Lower lobe of right lung (tissue), 2 donors: ENCODE data around the gene FBXW4. TPM values are rescaled to one million over a fixed set of nuclear protein-coding genes. Genes with fewer than 3 reads are reported as not detected.

Experiments used
- ATAC-seq, 2 donors: fragments of 200-7000 bp; cut with Tn5 transposase; one replicate each; pipeline ENCODE4 v1.9.1; 2020 to 2022; ENCODE audit warnings: mild to moderate bottlenecking in 2 of 2, moderate library complexity in 2 of 2
- DNase-seq: peaks from one replicate; pipeline ENCODE4 v3.0.0-alpha.2; 2020
- H3K27ac ChIP-seq: fragments of 200-600 bp; one replicate; pipeline ENCODE4 v1.8.0; 2022
- H3K27me3 ChIP-seq: fragments of 200-600 bp; one replicate; pipeline ENCODE4 v1.8.0; 2022; ENCODE audit warnings: low read depth
- H3K36me3 ChIP-seq: fragments of 200-600 bp; one replicate; pipeline ENCODE4 v1.8.0; 2022; ENCODE audit warnings: mild to moderate bottlenecking
- H3K4me1 ChIP-seq: fragments of 200-600 bp; one replicate; pipeline ENCODE4 v1.8.0; 2022
- H3K4me3 ChIP-seq: fragments of 200-600 bp; one replicate; pipeline ENCODE4 v1.8.0; 2022; ENCODE audit warnings: mild to moderate bottlenecking
- H3K9me3 ChIP-seq: fragments of 200-600 bp; one replicate; pipeline ENCODE4 v1.8.0; 2022
- CTCF ChIP-seq: fragments of 200-600 bp; IDR thresholded peaks from one replicate; pipeline ENCODE4 v1.8.0; 2022; ENCODE audit warnings: antibody characterized with exemption, mild to moderate bottlenecking
- intact Hi-C: fragments of 100-400 bp; cut with DNase I; formaldehyde crosslinking; loops from one replicate; pipeline ENCODE4 v1.11.0; 2022
- microRNA-seq: library from miRNA; unstranded; fragments of <30 nt; microRNA quantifications from one replicate; pipeline ENCODE4 v1.2.0, GENCODE V29; 2020; ENCODE audit warnings: borderline number of aligned reads
- total RNA-seq: library from RNA; stranded (reverse); fragmentation: NEBNext Ultra II Directional; extraction: Animal tissue kit (Norgen Biotek cat#: 25700); gene quantifications from one replicate; pipeline ENCODE4 v1.2.1, GENCODE V29; 2021
- donor health status: DM: no; HTN: yes; CAD: no; lungs with severe emphysema.

Gene FBXW4
- total RNA-seq, 1 donor from 2014 or later: 88.6 TPM

- DNase-seq (no peak), ATAC-seq (no peak)
- peaks cover 6% of the 10 kb centered on the region for H3K4me1 ChIP-seq
- no peaks in the 10 kb centered on the region for H3K36me3 ChIP-seq
- intact Hi-C loops: no loop called here
- no peaks in the 10 kb centered on the region for H3K9me3 ChIP-seq
- TF ChIP-seq CTCF: no peak
- peaks cover 52% of the 10 kb centered on the region for H3K27me3 ChIP-seq
- no peak overlapping the region for H3K27ac ChIP-seq
- H3K4me3 ChIP-seq: no peak overlapping the region
Measured at GRCh38 chr10:101563007-101563406, 132.0 kb downstream of the FBXW4 start.

- no peak overlapping the region for H3K4me3 ChIP-seq
- ATAC-seq: no peak
- no peak overlapping the region for H3K27ac ChIP-seq
- DNase-seq: no peak
- H3K36me3 ChIP-seq: no peaks in the 10 kb centered on the region
- H3K27me3 ChIP-seq: peaks cover 44% of the 10 kb centered on the region
- H3K9me3 ChIP-seq: no peaks in the 10 kb centered on the region
- H3K4me1 ChIP-seq: peaks cover 6% of the 10 kb centered on the region
- intact Hi-C loops: no loop called here
- TF ChIP-seq CTCF: no peak
Measured at GRCh38 chr10:101562231-101562630, 132.7 kb downstream of the FBXW4 start.

GRCh38 chr10:101561068-101561915 lies 133.7 kb downstream of the FBXW4 start:
- Histone ChIP-seq H3K36me3 (no peaks in the 10 kb centered on the region), H3K27me3 (peaks cover 35% of the 10 kb centered on the region), H3K4me3 (no peak overlapping the region), H3K4me1 (peaks cover under 1% of the 10 kb centered on the region), H3K27ac (no peak overlapping the region), H3K9me3 (no peaks in the 10 kb centered on the region)
- DNase-seq (no peak), ATAC-seq (no peak)
- TF ChIP-seq CTCF: no peak
- intact Hi-C loops: no loop called here

Small RNAs within 50 kb of the gene (microRNA-seq; reads per million reads assigned to microRNA genes)
- gene MIR3158-1 (not detected), gene MIR3158-2 (not detected)

Other genes with a start within 250 kb of the FBXW4 start
- 36.9 TPM for gene POLL, start 106.9 kb downstream of the FBXW4 start, total RNA-seq
- 12.9 TPM for gene DPCD, start 106.8 kb downstream of the FBXW4 start, total RNA-seq
- not detected for gene FGF8, start 80.9 kb upstream of the FBXW4 start, total RNA-seq
- 17.4 TPM for gene NPM3, start 88.3 kb upstream of the FBXW4 start, total RNA-seq
- 113 TPM for gene OGA, start 123.3 kb upstream of the FBXW4 start, total RNA-seq
- 3.7 TPM for gene KCNIP2, start 148.6 kb upstream of the FBXW4 start, total RNA-seq